B cell (primary cell): ENCODE measurements around the gene IRS1. TPM values are rescaled to one million over a fixed set of nuclear protein-coding genes. Genes with fewer than 3 reads are reported as not detected.

Source experiments
- ATAC-seq: fragments of 200-7000 bp; cut with Tn5 transposase; one replicate; pipeline ENCODE4 v1.10.0; 2021; ENCODE audit warnings: low read depth, mild to moderate bottlenecking, moderate number of reproducible peaks, moderate library complexity
- CTCF ChIA-PET: fragments of 350-600 bp; sonication (Branson Sonifier 250); formaldehyde crosslinking; loops from one replicate; lab custom pipeline; 2021; ENCODE audit warnings: antibody characterized with exemption, inconsistent platforms; lab: Charles Lee
- POLR2A ChIA-PET: fragments of 350-600 bp; sonication (Branson Sonifier 250); formaldehyde crosslinking; loops from one replicate; lab custom pipeline; 2021; ENCODE audit warnings: antibody characterized with exemption; lab: Charles Lee
- DNase-seq: peaks from one replicate; pipeline ENCODE4 v3.0.0; 2013
- H2AFZ ChIP-seq: 2 replicates; pipeline ENCODE4 v1.6.1; 2012; ENCODE audit warnings: mild to moderate bottlenecking, low read depth, low read length; ENCODE audit not compliant: insufficient read depth, poor library complexity, severe bottlenecking
- H3K27ac ChIP-seq, 2 donors: 1 replicate in 1 of 2; 2 replicates in 1 of 2; pipeline ENCODE4 v1.5.1; 2012 to 2013; ENCODE audit warnings: low read length in 2 of 2, mild to moderate bottlenecking in 2 of 2, moderate library complexity in 1 of 2
- H3K27me3 ChIP-seq, 4 experiments: fragments of 200-600 bp in 1 of 4; sonication (generic) in 1 of 4; replicated peaks in 1 of 4; 1 replicate in 2 of 4; 2 replicates in 2 of 4; pipeline versions ENCODE4 v1.6.1 to v1.7.0; 2013 to 2016; ENCODE audit warnings: low read length in 3 of 4, mild to moderate bottlenecking in 2 of 4, mixed read lengths in 1 of 4, moderate library complexity in 1 of 4; ENCODE audit not compliant: insufficient read depth in 4 of 4, control insufficient read depth in 3 of 4; ENCODE audit errors: control extremely low read depth in 1 of 4
- H3K36me3 ChIP-seq, 2 experiments: replicated peaks in 1 of 2; 1 replicate in 1 of 2; 2 replicates in 1 of 2; pipeline versions ENCODE4 v1.6.1 to v1.7.1; 2013; ENCODE audit warnings: low read length in 1 of 2; ENCODE audit not compliant: insufficient read depth in 2 of 2, control insufficient read depth in 1 of 2; ENCODE audit errors: control extremely low read depth in 1 of 2, extremely low read depth in 1 of 2
- H3K4me1 ChIP-seq, 2 donors: fragments of 200-600 bp in 1 of 2; sonication (generic) in 1 of 2; 1 replicate in 1 of 2; 2 replicates in 1 of 2; pipeline versions ENCODE4 v1.5.1 to v1.6.1; 2013 to 2017; ENCODE audit warnings: low read length in 2 of 2; ENCODE audit not compliant: control insufficient read depth in 2 of 2, insufficient read depth in 2 of 2
- H3K4me2 ChIP-seq: replicated peaks from 2 replicates; pipeline ENCODE3; 2012; ENCODE audit warnings: mild to moderate bottlenecking, low read depth, low read length; ENCODE audit not compliant: poor library complexity, severe bottlenecking
- H3K4me3 ChIP-seq, 5 experiments: fragments of 200-600 bp in 1 of 5; sonication (generic) in 1 of 5; 1 replicate in 3 of 5; 2 replicates in 2 of 5; pipeline versions ENCODE4 v1.5.1 to v1.7.0; 2011 to 2016; ENCODE audit warnings: low read length in 4 of 5, mild to moderate bottlenecking in 4 of 5, low read depth in 2 of 5, control low read depth in 1 of 5, moderate library complexity in 1 of 5; ENCODE audit not compliant: insufficient read depth in 1 of 5; ENCODE audit errors: control extremely low read depth in 1 of 5, extremely low read depth in 1 of 5
- H3K79me2 ChIP-seq: fragments of 200-600 bp; sonication (generic); one replicate; pipeline ENCODE4 v1.6.0; 2016; ENCODE audit warnings: low read length; ENCODE audit not compliant: control insufficient read depth, insufficient read depth
- H3K9ac ChIP-seq: fragments of 200-600 bp; sonication (generic); 2 replicates; pipeline ENCODE4 v1.6.1; 2017; ENCODE audit warnings: mild to moderate bottlenecking, low read length, moderate library complexity
- H3K9me3 ChIP-seq, 3 donors: one replicate each; pipeline versions ENCODE4 v1.6.1 to v1.7.1; 2013; ENCODE audit warnings: low read length in 2 of 3; ENCODE audit not compliant: control insufficient read depth in 2 of 3, insufficient read depth in 1 of 3; ENCODE audit errors: control extremely low read depth in 1 of 3
- H4K20me1 ChIP-seq: 2 replicates; pipeline ENCODE4 v1.6.0; 2012; ENCODE audit warnings: mild to moderate bottlenecking, low read length; ENCODE audit not compliant: insufficient read depth, control insufficient read depth, poor library complexity, severe bottlenecking
- H3K27ac Mint-ChIP-seq: one replicate; pipeline ENCODE4 v1.8.0; 2021; ENCODE audit warnings: mixed read lengths
- H3K27me3 Mint-ChIP-seq: one replicate; pipeline ENCODE4 v1.8.0; 2021; ENCODE audit warnings: mixed read lengths
- H3K4me1 Mint-ChIP-seq: one replicate; pipeline ENCODE4 v1.8.0; 2021; ENCODE audit warnings: mixed read lengths
- H3K4me3 Mint-ChIP-seq: one replicate; pipeline ENCODE4 v1.8.0; 2021; ENCODE audit warnings: mixed read lengths
- H3K9me3 Mint-ChIP-seq: one replicate; pipeline ENCODE4 v1.8.0; 2022; ENCODE audit warnings: mixed read lengths; ENCODE audit not compliant: insufficient read depth
- EZH2 ChIP-seq: IDR thresholded peaks from 2 replicates; pipeline ENCODE4 v1.6.1; 2012; ENCODE audit warnings: borderline replicate concordance, low read depth, mild to moderate bottlenecking, moderate library complexity, low read length; ENCODE audit not compliant: insufficient read depth, poor library complexity, severe bottlenecking
- WGBS: methylation state at CpG from one replicate; pipeline ENCODE4 v1.1.5; 2013; ENCODE audit warnings: missing lambda C conversion rate; ENCODE audit not compliant: insufficient coverage; 5-methylcytosine and 5-hydroxymethylcytosine counted together
- intact Hi-C: fragments of 100-400 bp; cut with micrococcal nuclease; formaldehyde crosslinking; loops from one replicate; pipeline ENCODE4 v1.10.0; 2022
- polyA plus RNA-seq: library from polyadenylated mRNA; depleted of rRNA; stranded (reverse); fragments of >200 nt; gene quantifications from 2 replicates; pipeline ENCODE4 v1.2.3, GENCODE V29; 2012
- total RNA-seq, 2 donors: library from RNA; stranded (reverse); fragments of 120-200 nt in 1 of 2; gene quantifications; 1 replicate in 1 of 2; 2 replicates in 1 of 2; pipeline versions ENCODE4 v1.2.3 to v1.2.4, GENCODE V29; 2013 to 2022
- TF ChIP-seq, protein P1 (sequence below): fragments of 200-600 bp; IDR thresholded peaks from one replicate; pipeline ENCODE4 v1.8.0; 2022; ENCODE audit warnings: antibody characterized with exemption, mild to moderate bottlenecking

Gene IRS1
- total and polyA plus RNA-seq, 2 donors (not counting 1 experiment from before 2014, with no cell fraction given): 3.8 to 11.9 TPM

DNA sequence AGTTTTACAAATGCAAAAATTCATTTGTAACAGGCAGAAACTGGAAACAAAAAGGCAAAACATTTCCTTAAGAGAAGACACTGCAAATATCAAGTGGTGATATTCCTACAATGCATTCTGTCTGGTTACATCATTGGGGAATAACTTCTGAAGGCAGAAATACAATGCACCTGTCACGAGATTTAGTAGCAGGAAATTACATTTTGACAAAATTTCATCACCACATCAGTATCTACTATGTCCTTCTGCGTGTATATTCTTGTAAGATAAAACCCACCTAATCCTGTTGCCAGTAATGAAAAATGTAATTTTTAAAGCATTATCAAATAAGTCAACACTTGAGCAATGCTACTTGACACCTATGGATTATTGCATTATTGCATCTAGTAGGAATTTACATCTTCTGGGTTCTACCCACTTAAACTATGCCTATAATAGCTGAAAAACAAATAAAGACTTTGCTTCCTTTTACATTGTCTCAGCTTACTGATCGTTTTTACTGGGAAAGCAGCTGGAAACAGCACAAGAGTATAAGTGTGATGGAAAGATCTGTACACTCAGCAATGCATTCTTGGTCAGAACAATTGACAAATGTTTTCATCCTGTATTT, 59.5 kb downstream of the IRS1 start:
- ChIA-PET CTCF (no interaction called here), POLR2A (no interaction called here)
- no peak for TF ChIP-seq EZH2
- TF ChIP-seq, protein P1, sequence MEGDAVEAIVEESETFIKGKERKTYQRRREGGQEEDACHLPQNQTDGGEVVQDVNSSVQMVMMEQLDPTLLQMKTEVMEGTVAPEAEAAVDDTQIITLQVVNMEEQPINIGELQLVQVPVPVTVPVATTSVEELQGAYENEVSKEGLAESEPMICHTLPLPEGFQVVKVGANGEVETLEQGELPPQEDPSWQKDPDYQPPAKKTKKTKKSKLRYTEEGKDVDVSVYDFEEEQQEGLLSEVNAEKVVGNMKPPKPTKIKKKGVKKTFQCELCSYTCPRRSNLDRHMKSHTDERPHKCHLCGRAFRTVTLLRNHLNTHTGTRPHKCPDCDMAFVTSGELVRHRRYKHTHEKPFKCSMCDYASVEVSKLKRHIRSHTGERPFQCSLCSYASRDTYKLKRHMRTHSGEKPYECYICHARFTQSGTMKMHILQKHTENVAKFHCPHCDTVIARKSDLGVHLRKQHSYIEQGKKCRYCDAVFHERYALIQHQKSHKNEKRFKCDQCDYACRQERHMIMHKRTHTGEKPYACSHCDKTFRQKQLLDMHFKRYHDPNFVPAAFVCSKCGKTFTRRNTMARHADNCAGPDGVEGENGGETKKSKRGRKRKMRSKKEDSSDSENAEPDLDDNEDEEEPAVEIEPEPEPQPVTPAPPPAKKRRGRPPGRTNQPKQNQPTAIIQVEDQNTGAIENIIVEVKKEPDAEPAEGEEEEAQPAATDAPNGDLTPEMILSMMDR: no peak

DNA sequence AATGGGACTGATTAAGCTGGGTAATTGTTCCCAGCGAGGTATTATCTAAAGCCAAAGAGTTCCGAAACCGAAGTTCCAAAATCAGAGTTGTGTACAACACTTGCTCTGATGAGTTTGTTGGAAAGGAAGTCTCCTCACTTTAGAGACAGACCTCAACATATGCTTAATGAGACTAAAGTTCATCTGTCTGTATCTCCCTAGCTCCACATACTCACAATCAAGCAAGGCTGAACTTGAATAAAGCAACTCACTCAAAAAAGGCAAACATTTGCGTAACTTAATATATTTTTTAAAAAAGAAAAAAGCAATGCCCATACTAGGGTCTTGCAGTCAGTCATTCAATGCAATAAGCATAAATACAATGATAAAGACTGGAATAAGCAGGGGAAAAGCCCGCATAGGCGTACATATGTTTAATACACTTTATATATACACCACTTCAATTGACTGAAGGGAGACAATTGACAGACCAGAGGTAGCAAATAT, 60.0 kb downstream of the IRS1 start:
- H3K27ac Mint-ChIP-seq: no peak overlapping the region
- Histone ChIP-seq H3K9ac (no peak overlapping the region), H3K27me3 (no peaks in the 10 kb centered on the region), H3K79me2 (no peaks in the 10 kb centered on the region), H3K36me3 (no peaks in the 10 kb centered on the region), H3K4me2 (no peak overlapping the region), H4K20me1 (no peaks in the 10 kb centered on the region), H3K4me1 (no peaks in the 10 kb centered on the region), H3K9me3 (peaks cover 0 to 1% (median 0%) of the 10 kb centered on the region in 3 donors), H3K4me3 (no peak overlapping the region), H2AFZ (no peak overlapping the region), H3K27ac (no peak overlapping the region)
- ChIA-PET CTCF (no interaction called here), POLR2A (no interaction called here)
- H3K9me3 Mint-ChIP-seq: no peaks in the 10 kb centered on the region
- DNase-seq (no peak), ATAC-seq (no peak)
- no CpG with 5 or more reads among the region's 6 CpGs for WGBS
- no peak for TF ChIP-seq EZH2
- TF ChIP-seq, protein P1: no peak
- H3K4me1 Mint-ChIP-seq: no peaks in the 10 kb centered on the region
- no peaks in the 10 kb centered on the region for H3K27me3 Mint-ChIP-seq
- no peak overlapping the region for H3K4me3 Mint-ChIP-seq
- intact Hi-C loops: no loop called here

More for the DNA sequence above, 59.5 kb downstream of the IRS1 start:
- Histone ChIP-seq H3K4me1 (no peaks in the 10 kb centered on the region), H3K4me2 (no peak overlapping the region), H3K9ac (no peak overlapping the region), H4K20me1 (no peaks in the 10 kb centered on the region), H3K9me3 (peaks cover 0 to 1% (median 0%) of the 10 kb centered on the region in 3 donors), H3K27ac (no peak overlapping the region), H3K79me2 (no peaks in the 10 kb centered on the region), H3K4me3 (no peak overlapping the region), H3K36me3 (no peaks in the 10 kb centered on the region), H2AFZ (no peak overlapping the region), H3K27me3 (no peaks in the 10 kb centered on the region)
- Mint-ChIP-seq H3K4me3 (no peak overlapping the region), H3K4me1 (no peaks in the 10 kb centered on the region), H3K9me3 (no peaks in the 10 kb centered on the region), H3K27ac (no peak overlapping the region), H3K27me3 (no peaks in the 10 kb centered on the region)
- intact Hi-C loops: no loop called here
- ATAC-seq: no peak
- DNase-seq: no peak
- WGBS: no CpG with 5 or more reads among the region's 3 CpGs
